K562 (cell line): ENCODE data around the gene HPSE2. TPM values are rescaled to one million over a fixed set of nuclear protein-coding genes. Genes with fewer than 3 reads are reported as not detected.

Experiments used
- ATAC-seq: fragments of 200-7000 bp; cut with Tn5 transposase; 3 replicates; pipeline ENCODE4 v1.9.1; 2020; ENCODE audit warnings: moderate library complexity
- BruUV-seq: library from RNA; stranded (reverse); fragments of 400-500 nt; replicated peaks from 2 replicates; lab custom pipeline; 2021; lab: Mats Ljungman, UMichigan
- CTCF ChIA-PET: fragments of 300-600 bp; formaldehyde crosslinking; extraction: SDS; loops from one replicate; lab custom pipeline; 2021; ENCODE audit warnings: low intra/inter-chr PET ratio; lab: Yijun Ruan, JAX
- POLR2A ChIA-PET: fragments of 300-600, 350-650 bp; sonication (Branson Sonifier 250); formaldehyde crosslinking; extraction: SDS; loops from one replicate; lab custom pipeline; 2021; ENCODE audit warnings: antibody characterized with exemption, inconsistent platforms; lab: Yijun Ruan, JAX
- DNase-seq, 4 experiments: peaks; one replicate each; pipeline versions ENCODE4 v3.0.0 to v3.0.0-alpha.2; 2011 to 2018; ENCODE audit warnings: low spot score in 3 of 4, mixed read lengths in 3 of 4; ENCODE audit errors: extremely low read depth in 1 of 4
- FAIRE-seq: peaks from 2 replicates; lab custom pipeline; 2011; peaks lifted over from hg19 to GRCh38; lab: Jason Lieb, UNC
- H2AFZ ChIP-seq: 2 replicates; pipeline ENCODE4 v1.6.0; 2011; ENCODE audit warnings: low read depth, low read length, control low read depth, inconsistent platforms
- H3K27ac ChIP-seq: fragments of 200-600 bp; 3 replicates; pipeline ENCODE4 v1.8.0; 2011; ENCODE audit warnings: low read depth, mild to moderate bottlenecking, control low read depth, inconsistent platforms, low read length, moderate library complexity, mixed read lengths; ENCODE audit errors: extremely low read depth
- H3K27me3 ChIP-seq, 2 experiments: fragments of 300-600 bp in 1 of 2; 2 replicates in 1 of 2; 3 replicates in 1 of 2; pipeline versions ENCODE4 v1.6.0 to v1.8.0; 2011; ENCODE audit warnings: inconsistent platforms in 2 of 2, low read length in 2 of 2, mild to moderate bottlenecking in 1 of 2, mixed read lengths in 1 of 2, moderate library complexity in 1 of 2; ENCODE audit not compliant: control insufficient read depth in 2 of 2, insufficient read depth in 2 of 2
- H3K36me3 ChIP-seq: fragments of 300-600 bp; 3 replicates; pipeline ENCODE4 v1.8.0; 2011; ENCODE audit warnings: mild to moderate bottlenecking, low read length, inconsistent platforms; ENCODE audit not compliant: control insufficient read depth, insufficient read depth
- H3K4me1 ChIP-seq, 2 experiments: fragments of 200-600 bp in 1 of 2; replicated peaks in 1 of 2; 2 replicates in 1 of 2; 3 replicates in 1 of 2; pipeline versions ENCODE4 v1.5.1 to v1.8.0; 2011; ENCODE audit warnings: inconsistent platforms in 2 of 2, low read length in 2 of 2, mild to moderate bottlenecking in 1 of 2, mixed read lengths in 1 of 2, moderate library complexity in 1 of 2; ENCODE audit not compliant: control insufficient read depth in 2 of 2, insufficient read depth in 2 of 2
- H3K4me2 ChIP-seq: 2 replicates; pipeline ENCODE4 v1.6.1; 2011; ENCODE audit warnings: low read length, control low read depth, inconsistent platforms, mixed read lengths; ENCODE audit not compliant: insufficient read depth
- H3K4me3 ChIP-seq: fragments of 200-600 bp; sonication (generic), shearing (Covaris generic); 2 replicates; pipeline ENCODE4 v1.5.1; 2016; ENCODE audit warnings: control low read depth, inconsistent platforms
- H3K79me2 ChIP-seq: fragments of 200-600 bp; 3 replicates; pipeline ENCODE4 v1.8.0; 2011; ENCODE audit warnings: low read length, inconsistent platforms; ENCODE audit not compliant: control insufficient read depth, insufficient read depth
- H3K9ac ChIP-seq, 2 experiments: 2 replicates each; pipeline versions ENCODE4 v1.6.0 to v1.6.1; 2011; ENCODE audit warnings: low read depth in 2 of 2, low read length in 2 of 2, control low read depth in 1 of 2, inconsistent platforms in 1 of 2, mild to moderate bottlenecking in 1 of 2, mixed read lengths in 1 of 2; ENCODE audit not compliant: insufficient read depth in 1 of 2
- H3K9me1 ChIP-seq: one replicate; pipeline ENCODE4 v1.6.0; 2011; ENCODE audit warnings: inconsistent platforms, mild to moderate bottlenecking, low read length, moderate library complexity; ENCODE audit not compliant: control insufficient read depth, insufficient read depth
- H3K9me3 ChIP-seq: replicated peaks from 2 replicates; pipeline ENCODE4 v1.5.1; 2011; ENCODE audit warnings: low read depth, low read length, inconsistent platforms; ENCODE audit not compliant: control insufficient read depth, insufficient read depth
- H4K20me1 ChIP-seq: replicated peaks from 2 replicates; pipeline ENCODE4 v1.6.1; 2011; ENCODE audit warnings: low read length, inconsistent platforms, mixed read lengths; ENCODE audit not compliant: control insufficient read depth, insufficient read depth
- HDAC3 ChIP-seq: fragments of 450-650 bp; IDR thresholded peaks from 2 replicates; pipeline ENCODE4 v1.6.1; 2018; ENCODE audit warnings: borderline replicate concordance, mild to moderate bottlenecking, moderate library complexity; ENCODE audit not compliant: partially characterized antibody
- MLX ChIP-seq, 2 experiments: fragments of 450-650 bp in 1 of 2; sonication (generic) in 1 of 2; formaldehyde crosslinking; conservative IDR thresholded peaks; 2 replicates each; pipeline versions ENCODE4 v1.4.0 to v1.8.1; 2020 to 2022; ENCODE audit warnings: mild to moderate bottlenecking in 1 of 2, missing genetic modification reagents in 1 of 2
- MTA1 ChIP-seq: fragments of 450-650 bp; IDR thresholded peaks from 2 replicates; pipeline ENCODE4 v1.6.1; 2017; ENCODE audit warnings: borderline replicate concordance
- SMAD4 ChIP-seq: fragments of 250-450 bp; sonication (Bioruptor Pico); conservative IDR thresholded peaks from 2 replicates; pipeline ENCODE4 v1.8.0; 2021; ENCODE audit warnings: inconsistent platforms, mild to moderate bottlenecking, moderate library complexity
- SNAPC5 ChIP-seq: fragments of 250-450 bp; sonication (Bioruptor Pico); IDR thresholded peaks from 2 replicates; pipeline ENCODE4 v1.8.0; 2021; ENCODE audit warnings: moderate library complexity, mild to moderate bottlenecking, inconsistent platforms
- SPI1 ChIP-seq: IDR thresholded peaks from 2 replicates; pipeline ENCODE4 v1.6.1; 2011; ENCODE audit warnings: low read depth, low read length, control low read depth, borderline replicate concordance
- ZBTB34 ChIP-seq: fragments of 250-450 bp; sonication (Bioruptor Pico); IDR thresholded peaks from 2 replicates; pipeline ENCODE4 v1.8.0; 2021; ENCODE audit warnings: mild to moderate bottlenecking, moderate library complexity
- ZC3H11A ChIP-seq: IDR thresholded peaks from 2 replicates; pipeline ENCODE4 v1.6.1; 2012; ENCODE audit warnings: low read depth, low read length, improper control_type of control experiment
- WGBS: fragments of 100-300 bp; shearing (Covaris generic); methylation state at CpG from one replicate; pipeline ENCODE4 v1.1.6; 2016; ENCODE audit warnings: low coverage, mixed read lengths; ENCODE audit not compliant: insufficient coverage; ENCODE audit errors: missing lambda C conversion rate; 5-methylcytosine and 5-hydroxymethylcytosine counted together
- in situ Hi-C: fragments of 300-500 bp; cut with MboI; formaldehyde crosslinking; loops from 4 replicates; pipeline ENCODE4 v1.15.0; 2018; ENCODE audit warnings: inconsistent platforms, mixed read lengths
- intact Hi-C: fragments of 100-400 bp; cut with micrococcal nuclease; formaldehyde crosslinking; loops from 2 replicates; pipeline ENCODE4 v1.14.2; 2022
- polyA plus RNA-seq, 8 experiments: library from polyadenylated mRNA; depleted of rRNA in 4 of 8; stranded (reverse) in 5 of 8; unstranded in 3 of 8; fragments of >200 nt; fragmentation: Nextera tagmentation in 2 of 8; fragmentation: Illumina TruSeq in 1 of 8; extraction: Ambion mirVana in 2 of 8; extraction: Trizol in 1 of 8; gene quantifications; 2 replicates each; pipeline versions ENCODE4 v1.2.1 to v1.2.3, GENCODE V29; 2011 to 2014; ENCODE audit warnings: inconsistent platforms in 1 of 8, missing spikeins in 1 of 8
- total RNA-seq, 7 experiments: library from RNA; depleted of rRNA in 6 of 7; stranded (reverse); fragments of >200 nt in 6 of 7; fragmentation: Illumina TruSeq in 2 of 7; extraction: Trizol in 2 of 7; gene quantifications; 2 replicates each; pipeline versions ENCODE4 v1.2.1 to v1.2.3, GENCODE V29; 2011 to 2021; ENCODE audit warnings: low replicate concordance in 1 of 7

HPSE2 gene
- total and polyA plus RNA-seq, 9 of the 15 experiments (the other 6 are each of a cell fraction or from before 2014, with no cell fraction given) = 0.03 to 0.10 (median 0.04) TPM; not detected in 2

GRCh38 chr10:98470850-98471249, 764.8 kb downstream of the HPSE2 start:
- TF ChIP-seq MLX (CRISPR knock-in tag; conservative IDR thresholded peaks at IDR 0.05) = no peak
- TF ChIP-seq MTA1 = no peak
- no peak for TF ChIP-seq SPI1
- TF ChIP-seq ZBTB34 (CRISPR knock-in tag) = no peak
- TF ChIP-seq SMAD4 = no peak
- no peak for TF ChIP-seq SNAPC5 (CRISPR knock-in tag)
- TF ChIP-seq HDAC3 = no peak
- no peak for TF ChIP-seq ZC3H11A
- H3K36me3 ChIP-seq = no peaks in the 10 kb centered on the region
- H3K9ac ChIP-seq = no peak overlapping the region
- no peak overlapping the region for H3K4me2 ChIP-seq
- 15% methylated on average over 5 of the region's 5 CpGs for WGBS
- no peak overlapping the region for H3K4me3 ChIP-seq
- DNase-seq (no peak), FAIRE-seq (no peak), ATAC-seq (no peak)
- H3K9me3 ChIP-seq = no peaks in the 10 kb centered on the region
- no peak overlapping the region for H3K27ac ChIP-seq
- H3K79me2 ChIP-seq = no peaks in the 10 kb centered on the region
- H3K9me1 ChIP-seq = no peaks in the 10 kb centered on the region
- intact Hi-C loops = no loop called here
- no peaks in the 10 kb centered on the region for H3K27me3 ChIP-seq
- ChIA-PET CTCF (no interaction called here), POLR2A (interaction anchor here (0.7 kb wide), 1 partner anchor 51 kb away, joined by 3 read pairs; no protein-coding TSS in a partner anchor)
- in situ Hi-C loops = no loop called here
- BruUV-seq = no TSS peak
- H3K4me1 ChIP-seq = peaks cover 19 to 21% of the 10 kb centered on the region in 2 experiments; a peak in 4 of 5 replicates
- no peak overlapping the region for H2AFZ ChIP-seq
- H4K20me1 ChIP-seq = no peaks in the 10 kb centered on the region
